ENCODE data around the gene MX1.

MX1 gene

DNA sequence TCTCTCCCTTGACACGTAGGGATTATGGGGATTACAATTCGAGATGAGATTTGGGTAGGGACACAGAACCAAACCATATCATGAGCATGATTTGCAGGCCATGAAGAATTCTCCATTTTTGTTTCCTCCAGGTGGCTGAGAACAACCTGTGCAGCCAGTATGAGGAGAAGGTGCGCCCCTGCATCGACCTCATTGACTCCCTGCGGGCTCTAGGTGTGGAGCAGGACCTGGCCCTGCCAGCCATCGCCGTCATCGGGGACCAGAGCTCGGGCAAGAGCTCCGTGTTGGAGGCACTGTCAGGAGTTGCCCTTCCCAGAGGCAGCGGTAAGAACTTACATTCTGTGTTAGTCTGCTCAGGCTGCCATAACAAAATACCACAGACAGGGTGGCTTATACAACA is 9.7 kb downstream of the MX1 start:
- DNase-seq, result no peak

DNA sequence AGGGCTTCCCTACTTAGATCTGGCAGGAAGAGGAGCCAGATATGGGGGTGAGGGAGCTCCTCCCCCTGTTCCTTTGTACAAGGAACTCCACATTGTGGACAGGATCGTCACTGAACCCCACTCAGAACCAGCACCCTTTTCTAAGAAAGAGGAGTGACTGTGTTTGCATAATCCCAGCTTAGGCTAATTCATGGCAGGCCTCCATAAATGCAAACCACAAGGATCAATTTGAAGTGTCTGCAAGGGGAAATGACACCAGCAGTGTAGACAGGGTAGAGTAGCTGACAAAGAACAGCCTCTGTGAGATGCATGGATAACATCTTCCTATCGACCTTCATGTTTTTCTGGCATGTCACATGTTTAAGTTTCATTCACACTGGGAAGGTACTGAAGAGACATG is 11.7 kb downstream of the MX1 start:
- DNase-seq, result no peak

DNA sequence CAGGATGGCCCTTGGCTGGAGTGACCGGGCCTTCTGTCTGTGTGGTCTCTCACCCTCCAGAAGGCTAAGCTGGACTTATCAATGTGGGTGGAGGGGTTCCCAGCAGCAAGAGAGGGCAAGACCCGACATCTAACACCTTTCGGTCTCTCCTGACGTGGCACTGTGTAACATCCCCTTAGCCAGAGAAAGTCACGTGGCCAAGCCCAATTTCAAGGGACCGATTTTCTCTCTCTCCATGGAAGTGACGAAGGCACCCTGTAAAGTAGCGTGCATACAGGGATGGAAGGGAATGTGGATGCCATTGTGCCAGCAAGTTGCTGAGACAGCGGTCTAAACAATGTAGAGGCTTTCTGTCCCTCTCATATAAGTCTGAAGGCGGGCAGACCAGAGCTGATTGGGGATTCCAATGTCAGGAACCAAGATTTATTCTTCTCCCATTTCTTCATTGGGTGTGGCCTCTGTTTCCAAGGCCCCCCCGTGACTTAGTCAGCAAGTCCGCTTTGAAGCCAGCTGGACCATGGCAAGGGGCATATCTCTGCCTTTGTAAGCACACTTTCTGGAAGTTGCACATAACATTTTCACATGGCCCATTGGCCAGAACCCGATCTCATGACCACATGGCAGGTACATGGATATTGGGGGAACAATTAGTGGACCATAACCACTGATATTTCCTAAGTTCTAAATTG is 12.5 kb downstream of the MX1 start:
- no peak for DNase-seq

DNA sequence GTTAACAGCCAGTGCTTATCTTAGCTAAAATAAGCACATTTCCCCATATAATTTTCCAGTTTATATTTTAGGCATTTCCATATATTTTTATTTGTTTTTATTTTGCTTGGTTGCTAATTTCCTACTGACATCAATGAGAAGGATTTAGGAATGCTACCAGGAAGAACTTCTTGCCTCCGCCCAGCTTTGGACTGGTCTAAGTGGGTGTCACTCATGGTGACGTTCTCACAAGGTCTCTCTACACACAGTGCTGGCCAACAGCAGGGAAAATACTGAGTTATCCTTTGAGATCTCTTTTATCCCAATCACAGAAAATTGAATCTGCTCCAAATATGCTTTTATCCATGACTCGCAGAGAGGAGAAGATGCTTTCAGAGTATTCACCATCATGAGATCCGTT is 13.2 kb downstream of the MX1 start:
- DNase-seq, result no peak

DNA sequence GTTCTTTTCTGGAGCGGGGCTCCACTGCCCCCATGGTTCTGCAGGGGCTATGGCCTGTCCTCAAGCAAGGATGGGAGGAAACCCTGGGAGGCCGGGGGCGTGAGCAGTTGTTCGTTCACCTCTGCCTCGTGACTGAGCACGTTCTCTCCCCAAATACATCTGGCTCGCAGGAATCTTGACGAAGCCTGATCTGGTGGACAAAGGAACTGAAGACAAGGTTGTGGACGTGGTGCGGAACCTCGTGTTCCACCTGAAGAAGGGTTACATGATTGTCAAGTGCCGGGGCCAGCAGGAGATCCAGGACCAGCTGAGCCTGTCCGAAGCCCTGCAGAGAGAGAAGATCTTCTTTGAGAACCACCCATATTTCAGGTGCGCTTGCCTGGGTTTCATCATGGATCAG is 15.5 kb downstream of the MX1 start:
- DNase-seq, result no peak

DNA sequence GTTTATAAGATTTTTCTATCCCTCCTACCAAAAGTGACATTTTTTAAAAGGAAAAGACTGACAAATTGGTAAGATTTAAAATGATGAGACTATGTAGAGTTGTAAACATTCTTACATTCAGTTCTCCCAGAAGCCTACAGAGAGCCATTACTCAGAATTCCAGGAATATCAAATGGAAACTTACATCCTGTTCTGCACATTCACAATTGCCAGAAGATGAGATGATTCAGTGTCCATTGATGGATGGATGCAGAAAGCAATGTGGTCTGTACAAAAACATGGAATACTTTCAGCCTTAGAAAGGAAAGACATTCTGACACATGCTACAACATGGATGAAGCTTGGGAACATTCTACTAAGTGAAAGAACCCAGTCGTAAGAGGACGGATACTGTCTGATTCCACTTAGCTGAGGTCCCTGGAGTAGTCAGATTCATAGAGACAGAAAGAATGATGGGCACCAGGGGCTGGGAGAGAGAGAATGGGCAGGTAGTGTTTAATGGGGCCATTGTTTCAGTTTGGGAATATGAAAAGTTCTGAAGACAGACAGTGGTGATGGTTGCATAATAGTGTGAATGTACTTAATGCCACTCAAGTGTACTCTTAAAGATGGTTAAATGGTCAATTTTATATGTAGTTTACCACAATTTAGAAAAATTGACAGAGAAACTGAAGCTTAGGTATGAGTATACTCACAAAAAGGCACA is 16.6 kb downstream of the MX1 start:
- no peak for DNase-seq

DNA sequence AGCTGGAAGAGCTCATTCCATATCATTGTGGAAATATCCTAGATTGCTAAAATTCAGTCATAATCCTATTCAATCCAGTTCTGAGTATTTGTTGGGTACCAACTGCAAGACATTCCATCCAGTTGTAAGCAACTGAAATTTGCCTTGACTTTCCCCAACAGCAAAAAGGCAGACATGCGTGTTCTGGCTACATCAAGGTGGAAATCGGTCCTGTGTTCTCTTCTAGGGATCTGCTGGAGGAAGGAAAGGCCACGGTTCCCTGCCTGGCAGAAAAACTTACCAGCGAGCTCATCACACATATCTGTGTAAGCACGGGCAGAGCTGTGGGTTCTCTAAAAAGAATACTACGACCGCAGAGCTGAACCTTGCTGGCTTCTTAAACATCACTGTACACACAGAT is 17.5 kb downstream of the MX1 start:
- DNase-seq, result no peak

DNA sequence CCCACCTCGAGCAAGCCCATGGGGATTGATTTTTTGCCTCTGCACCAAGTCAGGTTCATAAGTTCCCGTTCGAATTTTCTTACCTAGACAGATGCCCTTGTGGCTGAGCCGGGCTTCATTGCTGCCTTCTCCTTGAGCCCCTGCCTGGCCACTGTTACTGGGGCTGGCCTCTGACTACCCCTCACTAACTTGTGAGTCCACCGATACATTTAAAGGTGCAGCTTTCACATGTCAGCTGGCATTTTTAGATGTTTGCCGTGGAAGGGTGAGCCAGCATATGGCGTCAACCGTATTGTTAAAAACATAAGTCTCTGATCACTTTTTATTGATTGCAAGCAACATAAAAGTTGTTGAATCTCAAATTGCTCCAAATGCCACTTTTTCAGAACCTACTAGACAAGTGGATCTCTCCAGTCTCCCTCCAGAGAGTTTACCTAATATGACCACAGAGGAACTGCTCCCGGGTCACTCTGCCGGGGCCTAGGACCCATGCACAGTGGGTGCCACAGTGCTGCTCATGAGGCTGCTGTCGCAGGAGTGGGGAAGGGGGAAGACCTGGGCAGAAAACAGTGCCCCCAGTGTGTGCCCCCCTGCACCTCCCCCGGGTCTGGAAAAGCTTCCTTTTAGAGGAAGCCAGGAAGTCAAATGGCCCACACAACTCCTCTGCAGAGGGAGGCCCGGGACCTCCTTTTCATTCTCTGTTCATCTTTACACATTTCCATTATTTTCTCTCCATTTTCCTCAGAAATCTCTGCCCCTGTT is 18.8 kb downstream of the MX1 start:
- no peak for DNase-seq

DNA sequence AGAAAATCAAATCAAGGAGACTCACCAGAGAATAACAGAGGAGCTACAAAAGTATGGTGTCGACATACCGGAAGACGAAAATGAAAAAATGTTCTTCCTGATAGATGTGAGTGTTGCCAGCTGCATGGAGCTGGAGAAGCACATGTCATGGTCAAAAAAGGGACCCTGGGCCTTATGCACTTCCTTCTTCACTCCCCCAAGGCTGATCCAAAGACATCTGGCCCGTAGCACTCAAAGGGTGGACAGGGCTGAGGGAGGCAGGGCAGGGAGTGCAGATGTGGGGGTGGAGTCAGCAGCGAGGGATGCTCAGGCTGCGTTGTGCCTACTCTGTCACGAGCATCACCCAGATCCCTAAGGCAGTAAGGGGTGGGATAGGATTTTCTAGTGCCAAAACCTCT is 19.4 kb downstream of the MX1 start:
- no peak for DNase-seq

DNA sequence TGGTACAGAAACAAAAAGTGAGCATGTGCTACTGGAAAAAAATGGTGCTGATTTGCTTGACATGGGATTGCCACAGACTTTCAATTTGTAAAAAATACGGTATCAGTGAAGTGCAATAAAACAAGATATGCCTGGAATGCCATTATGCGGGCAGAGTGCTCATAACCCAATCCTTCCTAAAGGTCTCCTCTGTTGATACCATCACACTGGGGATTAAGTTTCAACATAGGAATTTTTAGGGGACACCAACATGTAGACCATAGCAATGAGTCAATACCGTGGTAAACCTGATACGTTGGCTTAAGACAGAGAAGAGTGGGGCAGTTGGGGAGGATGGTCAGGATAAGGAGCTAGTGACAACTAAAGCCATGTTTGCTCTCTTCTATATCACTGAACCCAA is 20.5 kb downstream of the MX1 start:
- DNase-seq, result no peak

DNA sequence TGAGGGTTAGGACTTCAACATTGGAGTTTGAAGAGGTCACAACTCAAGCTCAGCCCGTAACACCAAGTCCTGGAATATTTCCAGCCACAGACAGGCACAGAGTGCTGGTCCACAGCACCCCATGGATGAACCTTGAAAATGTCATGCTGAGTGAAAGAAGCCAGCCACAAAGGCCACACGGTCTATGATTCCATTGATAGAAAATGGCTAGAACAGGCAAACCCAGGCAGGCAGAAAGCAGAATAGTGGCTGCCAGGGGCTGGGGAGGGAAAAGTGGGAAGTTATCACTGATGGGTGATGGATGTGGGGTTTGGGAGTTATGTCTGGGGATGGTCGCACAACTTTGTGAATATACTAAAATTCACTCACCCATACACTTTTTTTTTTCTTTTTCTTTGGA is 21.3 kb downstream of the MX1 start:
- DNase-seq, result no peak

DNA sequence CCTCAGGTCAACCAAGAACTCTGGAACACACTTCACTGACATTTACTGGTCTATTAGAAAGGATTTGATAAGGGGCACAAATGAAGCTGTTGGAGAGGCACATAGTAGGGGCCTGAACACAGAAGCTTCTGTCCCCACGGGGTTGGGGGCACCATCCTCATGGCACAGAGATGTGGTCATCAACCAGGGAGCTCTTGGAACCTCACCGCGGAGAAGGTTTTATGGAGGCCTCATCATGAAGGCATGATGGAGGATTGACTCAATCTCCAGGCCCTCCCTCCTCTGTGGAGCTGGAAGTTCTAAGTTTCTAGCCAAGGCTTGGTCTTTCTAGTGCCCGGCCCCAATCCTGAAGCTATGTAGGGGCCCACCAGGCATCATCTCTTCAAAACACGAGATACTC is 23.6 kb downstream of the MX1 start:
- DNase-seq, result no peak

DNA sequence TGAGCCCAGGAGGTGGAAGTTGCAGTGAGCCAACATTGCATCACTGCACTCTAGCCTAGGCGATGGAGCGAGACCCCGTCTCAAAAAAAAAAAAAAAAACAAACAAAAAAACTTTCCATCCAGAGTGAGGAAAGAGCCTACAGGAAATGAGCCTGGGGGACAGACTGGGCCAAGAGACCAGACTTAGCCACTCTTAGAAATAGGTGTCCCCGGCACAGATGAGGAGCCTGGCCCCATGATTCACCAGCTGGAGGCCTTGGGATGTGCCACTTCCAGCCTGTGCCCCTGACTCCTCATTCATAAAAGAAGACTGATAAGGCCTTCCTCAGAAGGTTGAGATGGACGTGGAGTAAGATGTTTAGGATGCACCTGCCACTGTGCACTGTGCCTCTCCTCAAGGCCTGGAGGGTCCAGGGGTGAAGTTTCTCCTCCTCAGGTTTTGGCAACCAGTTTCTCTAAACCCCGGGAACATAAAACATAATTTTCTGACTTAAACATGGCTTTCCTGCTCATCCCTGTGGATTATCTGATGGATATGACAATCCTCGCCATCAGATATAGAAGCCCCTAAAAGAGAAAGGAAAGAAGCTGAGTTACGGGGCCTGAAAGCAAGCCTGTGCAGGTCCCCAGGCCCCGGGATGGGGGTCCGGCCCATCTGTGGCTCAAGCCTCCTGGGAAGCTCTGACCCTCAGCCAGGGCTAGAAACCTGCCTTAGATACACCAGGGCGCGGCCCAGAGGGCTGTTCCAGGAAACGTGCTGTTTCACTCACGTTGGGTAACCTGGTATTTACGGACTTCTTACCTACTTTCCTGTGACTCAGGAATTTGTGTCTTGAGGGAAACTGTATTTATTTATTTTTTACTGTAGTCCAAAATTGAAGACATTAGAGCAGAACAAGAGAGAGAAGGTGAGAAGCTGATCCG is 26.0 kb downstream of the MX1 start:
- no peak for DNase-seq

DNA sequence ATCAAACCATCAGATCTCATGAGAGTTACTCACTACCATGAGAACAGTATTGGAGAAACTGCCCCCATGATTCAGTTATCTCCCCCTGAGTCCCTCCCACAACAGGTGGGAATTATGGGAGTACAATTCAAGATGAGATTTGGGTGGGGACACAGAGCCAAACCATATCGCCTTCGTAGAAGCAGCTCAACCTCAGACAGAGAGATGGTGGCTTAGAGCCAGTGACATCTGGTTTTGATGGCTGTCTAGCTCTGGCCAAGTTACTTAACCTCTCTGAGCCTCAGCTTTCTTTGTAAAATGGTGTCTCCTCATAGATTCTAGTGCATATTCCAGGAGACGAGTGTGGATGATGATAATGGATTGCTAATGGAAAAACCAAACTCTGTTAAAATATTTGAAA is 27.2 kb downstream of the MX1 start:
- no peak for DNase-seq

DNA sequence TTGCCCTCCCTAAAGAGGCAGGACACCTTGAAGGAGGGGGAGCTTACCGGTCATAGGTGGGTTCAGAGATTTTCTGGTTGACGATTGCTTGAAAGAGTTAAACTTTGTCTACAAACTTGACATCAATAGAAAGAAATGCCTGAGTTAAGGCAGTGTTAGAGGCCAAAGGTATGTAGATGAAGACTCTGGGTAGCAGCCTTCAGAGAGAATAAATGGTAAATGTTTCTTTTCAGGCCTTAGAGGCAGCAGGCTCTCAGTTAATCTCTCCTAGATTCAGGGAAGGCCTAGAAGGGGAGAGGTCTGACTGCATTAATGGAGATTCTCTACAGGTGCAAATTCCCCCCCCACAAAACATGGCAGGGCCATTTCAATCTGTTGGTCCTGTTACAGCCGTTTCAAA is 27.7 kb downstream of the MX1 start:
- no peak for DNase-seq

DNA sequence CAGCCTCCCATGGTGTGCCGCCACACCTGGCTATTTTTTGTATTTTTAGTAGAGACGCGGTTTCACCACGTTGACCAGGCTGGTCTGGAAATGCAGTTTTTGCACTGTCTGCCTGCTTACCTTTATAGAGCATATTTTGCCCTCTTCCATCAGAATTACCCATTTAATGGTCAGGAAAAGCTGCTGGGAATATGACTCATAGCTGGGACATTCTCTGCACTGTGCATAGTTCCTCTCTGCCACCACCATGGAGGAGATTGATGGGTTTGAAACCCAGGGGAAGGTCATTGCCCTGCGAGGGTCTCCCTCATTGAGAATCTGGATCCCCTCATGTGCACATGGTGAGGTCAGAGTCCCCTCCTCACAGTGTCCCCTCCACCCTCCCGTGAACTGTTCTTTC is 32.1 kb downstream of the MX1 start:
- no peak for DNase-seq

DNA sequence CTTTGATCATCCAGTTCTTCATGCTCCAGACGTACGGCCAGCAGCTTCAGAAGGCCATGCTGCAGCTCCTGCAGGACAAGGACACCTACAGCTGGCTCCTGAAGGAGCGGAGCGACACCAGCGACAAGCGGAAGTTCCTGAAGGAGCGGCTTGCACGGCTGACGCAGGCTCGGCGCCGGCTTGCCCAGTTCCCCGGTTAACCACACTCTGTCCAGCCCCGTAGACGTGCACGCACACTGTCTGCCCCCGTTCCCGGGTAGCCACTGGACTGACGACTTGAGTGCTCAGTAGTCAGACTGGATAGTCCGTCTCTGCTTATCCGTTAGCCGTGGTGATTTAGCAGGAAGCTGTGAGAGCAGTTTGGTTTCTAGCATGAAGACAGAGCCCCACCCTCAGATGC is 32.5 kb downstream of the MX1 start:
- no peak for DNase-seq

DNA sequence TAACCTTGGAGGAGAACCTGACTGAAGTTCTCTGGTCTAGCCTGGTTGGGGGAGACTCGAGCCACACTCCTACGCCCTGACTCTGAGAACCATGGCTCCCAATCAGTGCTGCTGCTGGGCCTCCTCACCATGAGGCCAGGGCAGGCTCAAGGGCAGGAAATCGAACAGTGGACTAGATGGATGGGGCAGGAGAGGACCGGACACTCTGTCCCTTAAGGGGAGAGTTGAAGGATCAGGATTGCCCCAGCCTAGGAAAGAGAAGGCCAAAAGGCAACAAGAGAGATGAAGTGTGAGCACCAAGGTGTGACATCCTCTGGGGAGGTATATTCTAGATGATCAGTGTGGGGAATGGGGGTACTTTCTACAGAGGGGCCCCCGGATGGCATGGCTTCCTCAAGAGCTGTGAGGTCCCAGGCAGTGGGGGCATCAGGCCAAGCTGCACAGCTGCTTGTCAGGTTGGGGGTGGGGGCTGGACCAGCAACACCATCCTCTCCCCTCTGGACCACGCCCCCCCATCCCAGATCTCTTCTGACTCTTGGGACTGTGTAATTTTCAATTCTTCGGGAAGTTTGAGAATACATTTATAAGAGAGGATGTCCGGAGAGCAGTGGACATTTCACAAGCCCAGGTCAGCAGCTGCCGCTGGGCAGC is 34.0 kb downstream of the MX1 start:
- DNase-seq, result no peak

DNA sequence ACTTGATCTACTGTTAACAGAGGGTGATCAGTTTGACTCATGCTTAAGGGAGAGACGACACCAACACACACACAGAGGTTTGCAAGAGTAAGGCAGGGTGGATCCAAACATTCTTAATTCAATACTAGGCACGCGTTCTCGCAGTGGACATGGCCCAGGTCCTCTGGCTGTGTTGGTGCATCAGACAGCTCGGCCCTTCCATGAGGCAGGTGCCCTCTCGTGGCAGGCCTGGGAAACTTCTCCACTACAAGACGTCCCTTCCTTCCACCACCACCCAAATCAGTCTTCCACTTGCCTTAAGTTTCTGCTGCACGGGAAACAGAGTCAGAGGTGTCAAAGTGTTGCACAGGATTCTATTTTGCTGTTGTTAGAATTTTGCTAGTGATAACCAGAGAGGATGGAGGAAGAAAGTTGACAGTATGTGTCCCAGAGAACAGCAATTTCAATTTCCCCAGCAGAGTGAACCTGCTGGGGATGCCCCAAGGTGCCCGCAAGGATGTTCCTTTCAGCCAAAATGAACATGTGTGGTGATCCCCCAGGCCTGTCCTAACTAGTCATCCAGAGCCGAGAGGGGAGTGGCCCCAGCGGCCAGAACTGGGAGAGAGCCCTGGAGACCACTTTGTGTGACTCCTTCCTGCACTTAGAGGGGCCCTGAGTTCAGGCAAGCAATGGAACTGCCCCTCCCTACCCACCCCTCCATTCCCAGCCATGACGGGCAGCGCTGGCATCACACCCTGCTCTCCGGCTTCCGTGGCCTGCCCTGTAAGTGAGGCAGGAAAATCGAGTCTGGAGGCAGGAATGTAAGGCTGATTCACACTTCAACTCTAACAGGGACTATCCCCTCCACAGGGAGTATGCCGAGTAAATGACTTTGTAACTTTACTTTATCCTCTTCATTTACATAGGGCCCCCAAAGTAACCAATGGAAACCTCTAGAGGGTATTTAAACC is 34.8 kb downstream of the MX1 start:
- no peak for DNase-seq

DNA sequence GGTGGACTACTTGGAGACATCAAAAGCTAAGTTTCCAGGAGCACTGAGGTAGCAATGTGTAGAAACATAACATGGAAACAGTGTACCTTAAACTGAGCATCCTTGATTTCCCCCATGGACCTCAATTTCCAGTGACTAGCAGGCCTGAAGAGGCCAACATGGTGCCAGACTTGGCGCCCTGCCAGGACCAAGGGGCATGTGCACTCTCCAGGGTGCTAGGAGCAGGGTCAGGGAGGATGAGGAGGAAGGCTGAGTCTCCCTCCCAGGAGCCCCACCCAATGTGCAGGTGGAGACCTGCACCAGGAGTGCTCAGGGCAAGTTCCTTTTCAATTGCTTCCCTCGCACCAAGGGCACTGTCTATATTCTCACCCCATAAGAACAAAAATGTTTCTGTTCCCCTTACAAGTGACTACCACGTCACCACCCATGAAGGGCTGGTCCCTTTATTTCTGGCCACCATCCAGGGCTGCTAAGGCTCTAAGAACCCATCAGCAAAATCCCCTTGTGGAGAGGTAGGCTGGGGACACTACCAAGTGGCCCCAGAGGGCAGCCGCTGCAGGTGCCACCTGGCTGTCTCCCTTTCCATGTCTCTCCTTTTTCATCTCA is 39.2 kb downstream of the MX1 start:
- no peak for DNase-seq
